GOT3 (cell line): ENCODE results near the gene HHIPL1.
"Not testable (repeated sequence)": the region's sequence is repeated elsewhere in the genome, so short reads cannot be mapped to it uniquely, and the experiment has no call there.

Experiments
- DNase-seq: peaks from one replicate; lab custom pipeline; 2025; ENCODE audit warnings: mixed read lengths; lab: John Stamatoyannopoulos, UW

Gene HHIPL1

GRCh38 chr14:99635116-99635515 is 9.8 kb upstream of the HHIPL1 start:
- no peak for DNase-seq

- no peak for DNase-seq
These were observed 8.4 kb upstream of the HHIPL1 start for GRCh38 chr14:99636487-99636886.

- no peak for DNase-seq
These were observed 7.3 kb upstream of the HHIPL1 start for GRCh38 chr14:99637624-99638023.

- not testable (repeated sequence) for DNase-seq
These were observed 2.2 kb upstream of the HHIPL1 start for GRCh38 chr14:99642771-99643170.

GRCh38 chr14:99643343-99643742 is 1.6 kb upstream of the HHIPL1 start:
- no peak for DNase-seq

GRCh38 chr14:99644035-99644587 is 818 bp upstream of the HHIPL1 start:
- DNase-seq = no peak

GRCh38 chr14:99645545-99646505 is 896 bp downstream of the HHIPL1 start:
- DNase-seq = no peak

GRCh38 chr14:99647411-99647810 is 2.5 kb downstream of the HHIPL1 start:
- DNase-seq = no peak

GRCh38 chr14:99648027-99648784 is 3.3 kb downstream of the HHIPL1 start:
- DNase-seq = no peak

- no peak for DNase-seq
These were observed 4.3 kb downstream of the HHIPL1 start for GRCh38 chr14:99649219-99649618.

- no peak for DNase-seq
These were observed 4.7 kb downstream of the HHIPL1 start for GRCh38 chr14:99649643-99650042.

GRCh38 chr14:99650189-99650588 is 5.3 kb downstream of the HHIPL1 start:
- DNase-seq = no peak

- no peak for DNase-seq
These were observed 7.2 kb downstream of the HHIPL1 start for GRCh38 chr14:99651953-99652746.

- no peak for DNase-seq
These were observed 9.5 kb downstream of the HHIPL1 start for GRCh38 chr14:99654235-99654985.

GRCh38 chr14:99655521-99655920 is 10.6 kb downstream of the HHIPL1 start:
- no peak for DNase-seq

- DNase-seq = no peak
These were observed 11.2 kb downstream of the HHIPL1 start for GRCh38 chr14:99656171-99656570.

- no peak for DNase-seq
These were observed 12.8 kb downstream of the HHIPL1 start for GRCh38 chr14:99657645-99658155.

- DNase-seq = no peak
These were observed 13.4 kb downstream of the HHIPL1 start for GRCh38 chr14:99658218-99658845.

- DNase-seq = no peak
These were observed 14.4 kb downstream of the HHIPL1 start for GRCh38 chr14:99659333-99659741.

- DNase-seq = no peak
These were observed 15.2 kb downstream of the HHIPL1 start for GRCh38 chr14:99660006-99660566.
